Neutrophil (primary cell): ENCODE results near the gene OTOF.

Experiments
- H3K27ac ChIP-seq: fragments of 200-600 bp; sonication (generic); 2 replicates; pipeline ENCODE4 v1.5.1; 2016; ENCODE audit warnings: mild to moderate bottlenecking, moderate library complexity
- H3K27me3 ChIP-seq: fragments of 200-600 bp; sonication (generic); 2 replicates; pipeline ENCODE4 v1.6.0; 2016; ENCODE audit warnings: mild to moderate bottlenecking
- H3K36me3 ChIP-seq: fragments of 200-600 bp; sonication (generic); 2 replicates; pipeline ENCODE4 v1.5.1; 2017
- H3K4me1 ChIP-seq, 2 experiments: fragments of 200-600 bp in 1 of 2; sonication (generic) in 1 of 2; 1 replicate in 1 of 2; 2 replicates in 1 of 2; pipeline versions ENCODE4 v1.5.1 to v1.6.1; 2013 to 2016; ENCODE audit warnings: low read depth in 1 of 2, low read length in 1 of 2, mild to moderate bottlenecking in 1 of 2, moderate library complexity in 1 of 2; ENCODE audit not compliant: control insufficient read depth in 1 of 2, insufficient read depth in 1 of 2
- H3K4me3 ChIP-seq, 2 experiments: fragments of 200-600 bp in 1 of 2; sonication (generic) in 1 of 2; 1 replicate in 1 of 2; 2 replicates in 1 of 2; pipeline ENCODE4 v1.5.1; 2013 to 2016; ENCODE audit warnings: low read depth in 1 of 2, low read length in 1 of 2, mild to moderate bottlenecking in 1 of 2, moderate library complexity in 1 of 2
- H3K9me3 ChIP-seq: fragments of 200-600 bp; sonication (generic); 2 replicates; pipeline ENCODE4 v1.5.1; 2016
- CTCF ChIP-seq: fragments of 200-600 bp; sonication (generic); IDR thresholded peaks from 2 replicates; pipeline ENCODE4 v1.5.1; 2016; ENCODE audit warnings: antibody characterized with exemption

Gene OTOF

GRCh38 chr2:26493566-26493965 is 15.6 kb upstream of the OTOF start:
- Histone ChIP-seq H3K9me3 (no peaks in the 10 kb centered on the region), H3K27ac (no peak overlapping the region), H3K4me3 (no peak overlapping the region), H3K4me1 (peaks cover 0 to 3% of the 10 kb centered on the region in 2 experiments), H3K36me3 (no peaks in the 10 kb centered on the region), H3K27me3 (peaks cover 8% of the 10 kb centered on the region)
- TF ChIP-seq CTCF, result no peak

- peaks cover 1% of the 10 kb centered on the region for H3K27me3 ChIP-seq
- no peak for TF ChIP-seq CTCF
These were observed 15.0 kb upstream of the OTOF start for GRCh38 chr2:26492749-26493515.

GRCh38 chr2:26491563-26492167 is 13.7 kb upstream of the OTOF start:
- no peak for TF ChIP-seq CTCF
- H3K27ac ChIP-seq, result no peak overlapping the region
- H3K4me1 ChIP-seq, result peaks cover 0 to 3% of the 10 kb centered on the region in 2 experiments
- no peak overlapping the region for H3K4me3 ChIP-seq
- H3K27me3 ChIP-seq, result no peaks in the 10 kb centered on the region
- no peaks in the 10 kb centered on the region for H3K9me3 ChIP-seq
- no peaks in the 10 kb centered on the region for H3K36me3 ChIP-seq

More at GRCh38 chr2:26492749-26493515, 15.0 kb upstream of the OTOF start:
- Histone ChIP-seq H3K27ac (no peak overlapping the region), H3K4me3 (no peak overlapping the region), H3K36me3 (no peaks in the 10 kb centered on the region), H3K9me3 (no peaks in the 10 kb centered on the region), H3K4me1 (peaks cover 0 to 3% of the 10 kb centered on the region in 2 experiments)

DNA sequence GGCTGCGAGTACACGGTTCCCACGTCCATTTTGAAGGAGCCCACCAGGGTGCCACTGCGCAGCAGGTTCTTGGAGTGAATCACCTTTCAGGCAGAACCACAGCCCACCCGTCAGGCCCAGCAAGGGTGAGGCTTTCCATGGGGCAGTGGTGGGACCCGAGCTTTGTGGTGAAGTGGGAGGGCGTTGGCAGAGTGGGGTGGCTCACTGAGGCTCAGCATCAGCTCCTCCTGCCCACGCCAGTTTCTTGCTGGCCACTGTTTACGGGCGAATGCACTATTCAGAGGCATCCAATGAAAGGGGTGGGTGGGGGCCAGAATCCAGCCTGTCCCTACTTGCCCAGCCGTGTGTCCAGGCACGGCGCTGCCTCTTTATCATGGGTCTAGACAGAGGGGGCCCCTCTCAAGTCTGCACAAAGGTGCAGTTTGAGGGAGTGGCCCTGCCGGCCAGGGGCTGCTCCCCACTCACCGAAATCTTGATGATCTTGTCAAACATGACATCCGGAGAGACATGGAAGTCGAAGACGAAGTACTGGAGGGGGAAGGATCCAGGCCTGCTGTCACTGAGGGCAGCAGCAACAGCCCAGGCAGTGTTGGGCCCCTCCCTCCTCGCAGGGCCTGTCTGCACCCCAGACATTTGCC is 11.4 kb upstream of the OTOF start:
- no peak for TF ChIP-seq CTCF
- Histone ChIP-seq H3K27ac (no peak overlapping the region), H3K4me1 (peaks cover 0 to 3% of the 10 kb centered on the region in 2 experiments), H3K9me3 (no peaks in the 10 kb centered on the region), H3K4me3 (no peak overlapping the region), H3K27me3 (no peaks in the 10 kb centered on the region), H3K36me3 (no peaks in the 10 kb centered on the region)

GRCh38 chr2:26488463-26489212 is 10.7 kb upstream of the OTOF start:
- no peaks in the 10 kb centered on the region for H3K27me3 ChIP-seq
- peaks cover 0 to 3% of the 10 kb centered on the region in 2 experiments for H3K4me1 ChIP-seq
- no peak for TF ChIP-seq CTCF

More at GRCh38 chr2:26488463-26489212, 10.7 kb upstream of the OTOF start:
- Histone ChIP-seq H3K27ac (no peak overlapping the region), H3K9me3 (no peaks in the 10 kb centered on the region), H3K36me3 (no peaks in the 10 kb centered on the region), H3K4me3 (no peak overlapping the region)
